HEK293 (cell line): ENCODE measurements around the gene CADM1.
A peak's percentile ranks its signal among the peaks of the same experiment; 100 is the strongest.

Source experiments
- FEZF1 ChIP-seq: fragments of 450-650 bp; formaldehyde crosslinking; IDR thresholded peaks from 2 replicates; pipeline ENCODE4 v1.5.1; 2016; ENCODE audit warnings: missing biosample characterization, missing genetic modification characterization
- HOXD13 ChIP-seq: sonication (generic); formaldehyde crosslinking; IDR thresholded peaks from 2 replicates; pipeline ENCODE4 v1.8.0; 2022; ENCODE audit warnings: missing genetic modification reagents, borderline replicate concordance
- KLF1 ChIP-seq: fragments of 450-650 bp; formaldehyde crosslinking; IDR thresholded peaks from 2 replicates; pipeline ENCODE4 v1.5.1; 2016; ENCODE audit warnings: missing biosample characterization, missing genetic modification characterization
- KLF16 ChIP-seq: fragments of 450-650 bp; formaldehyde crosslinking; IDR thresholded peaks from 2 replicates; pipeline ENCODE4 v1.5.1; 2017; ENCODE audit warnings: missing biosample characterization, missing genetic modification characterization
- KLF9 ChIP-seq: fragments of 450-650 bp; formaldehyde crosslinking; IDR thresholded peaks from 2 replicates; pipeline ENCODE4 v1.5.1; 2016; ENCODE audit warnings: missing biosample characterization, missing genetic modification characterization, low read depth
- MYNN ChIP-seq: fragments of 450-650 bp; formaldehyde crosslinking; IDR thresholded peaks from 2 replicates; pipeline ENCODE4 v1.5.1; 2016; ENCODE audit warnings: missing biosample characterization, missing genetic modification characterization, borderline replicate concordance
- OVOL3 ChIP-seq: fragments of 450-650 bp; formaldehyde crosslinking; IDR thresholded peaks from 2 replicates; pipeline ENCODE4 v1.5.1; 2016; ENCODE audit warnings: missing biosample characterization, missing genetic modification characterization
- SALL2 ChIP-seq: fragments of 450-650 bp; formaldehyde crosslinking; IDR thresholded peaks from 2 replicates; pipeline ENCODE4 v1.5.0; 2017; ENCODE audit warnings: missing biosample characterization, mild to moderate bottlenecking, missing genetic modification characterization, borderline replicate concordance
- TRIM28 ChIP-seq: IDR thresholded peaks from 2 replicates; pipeline ENCODE4 v1.6.1; 2011; ENCODE audit warnings: low read length, control low read depth, borderline replicate concordance
- WT1 ChIP-seq: fragments of 450-650 bp; formaldehyde crosslinking; IDR thresholded peaks from 2 replicates; pipeline ENCODE4 v1.5.1; 2016; ENCODE audit warnings: missing biosample characterization, missing genetic modification characterization
- YY2 ChIP-seq: fragments of 450-650 bp; formaldehyde crosslinking; IDR thresholded peaks from 2 replicates; pipeline ENCODE4 v1.5.1; 2016; ENCODE audit warnings: missing biosample characterization, missing genetic modification characterization
- ZFP3 ChIP-seq: fragments of 450-650 bp; formaldehyde crosslinking; IDR thresholded peaks from 2 replicates; pipeline ENCODE4 v1.5.1; 2016; ENCODE audit warnings: low read depth, missing biosample characterization, missing genetic modification characterization
- ZNF146 ChIP-seq: fragments of 450-650 bp; formaldehyde crosslinking; IDR thresholded peaks from 2 replicates; pipeline ENCODE4 v1.5.1; 2016; ENCODE audit warnings: missing biosample characterization, missing genetic modification characterization
- ZNF174 ChIP-seq: fragments of 450-650 bp; formaldehyde crosslinking; IDR thresholded peaks from 2 replicates; pipeline ENCODE4 v1.5.0; 2017; ENCODE audit warnings: missing biosample characterization, mild to moderate bottlenecking, missing genetic modification characterization
- ZNF350 ChIP-seq: fragments of 450-650 bp; formaldehyde crosslinking; IDR thresholded peaks from 2 replicates; pipeline ENCODE4 v1.5.0; 2017; ENCODE audit warnings: missing biosample characterization, mild to moderate bottlenecking, missing genetic modification characterization
- ZNF398 ChIP-seq: fragments of 450-650 bp; formaldehyde crosslinking; IDR thresholded peaks from 2 replicates; pipeline ENCODE4 v1.5.1; 2017; ENCODE audit warnings: missing biosample characterization, missing genetic modification characterization
- ZNF404 ChIP-seq: fragments of 450-650 bp; formaldehyde crosslinking; IDR thresholded peaks from 2 replicates; pipeline ENCODE4 v1.5.1; 2017; ENCODE audit warnings: missing biosample characterization, missing genetic modification characterization
- ZNF513 ChIP-seq: fragments of 450-650 bp; IDR thresholded peaks from 2 replicates; pipeline ENCODE4 v1.5.1; 2018; ENCODE audit warnings: missing biosample characterization, missing genetic modification characterization
- ZNF561 ChIP-seq: fragments of 450-650 bp; IDR thresholded peaks from 2 replicates; pipeline ENCODE4 v1.5.1; 2018; ENCODE audit warnings: missing biosample characterization, missing genetic modification characterization, borderline replicate concordance
- ZNF585B ChIP-seq: fragments of 450-650 bp; formaldehyde crosslinking; IDR thresholded peaks from 2 replicates; pipeline ENCODE4 v1.5.1; 2016; ENCODE audit warnings: missing biosample characterization, missing genetic modification characterization
- ZNF645 ChIP-seq: fragments of 450-650 bp; formaldehyde crosslinking; IDR thresholded peaks from 2 replicates; pipeline ENCODE4; 2016; ENCODE audit warnings: missing biosample characterization, missing genetic modification characterization
- ZNF677 ChIP-seq: fragments of 450-650 bp; IDR thresholded peaks from 2 replicates; pipeline ENCODE4 v1.5.0; 2018; ENCODE audit warnings: missing biosample characterization, mild to moderate bottlenecking, missing genetic modification characterization, moderate library complexity
- ZNF76 ChIP-seq: fragments of 450-650 bp; formaldehyde crosslinking; IDR thresholded peaks from 2 replicates; pipeline ENCODE4; 2016; ENCODE audit warnings: low read depth, missing biosample characterization, missing genetic modification characterization, borderline replicate concordance
- ZNF837 ChIP-seq: fragments of 450-650 bp; formaldehyde crosslinking; IDR thresholded peaks from 2 replicates; pipeline ENCODE4 v1.5.1; 2016; ENCODE audit warnings: missing biosample characterization, missing genetic modification characterization
- ZSCAN16 ChIP-seq: fragments of 450-650 bp; formaldehyde crosslinking; IDR thresholded peaks from 2 replicates; pipeline ENCODE4 v1.5.1; 2016; ENCODE audit warnings: missing biosample characterization, missing genetic modification characterization
- ZSCAN18 ChIP-seq: fragments of 450-650 bp; formaldehyde crosslinking; IDR thresholded peaks from 2 replicates; pipeline ENCODE4 v1.5.1; 2016; ENCODE audit warnings: missing biosample characterization, missing genetic modification characterization
- ZSCAN30 ChIP-seq: fragments of 450-650 bp; IDR thresholded peaks from 2 replicates; pipeline ENCODE4 v1.5.1; 2018; ENCODE audit warnings: missing biosample characterization, mild to moderate bottlenecking, missing genetic modification characterization, moderate library complexity
- TF ChIP-seq, protein P1 (sequence below): fragments of 450-650 bp; formaldehyde crosslinking; IDR thresholded peaks from 2 replicates; pipeline ENCODE4 v1.5.1; 2016; ENCODE audit warnings: missing biosample characterization, missing genetic modification characterization
- TF ChIP-seq, protein P2 (sequence below): fragments of 450-650 bp; formaldehyde crosslinking; IDR thresholded peaks from 2 replicates; pipeline ENCODE4 v1.5.1; 2017; ENCODE audit warnings: missing biosample characterization, missing genetic modification characterization
- TF ChIP-seq, protein P3 (sequence below): fragments of 450-650 bp; formaldehyde crosslinking; IDR thresholded peaks from 2 replicates; pipeline ENCODE4 v1.5.1; 2016; ENCODE audit warnings: missing biosample characterization, missing genetic modification characterization

The CADM1 gene

GRCh38 chr11:115452241-115452640, 52.0 kb downstream of the CADM1 start (continued):
- no peak for TF ChIP-seq ZNF561 (tag by site-specific recombination)
- TF ChIP-seq ZSCAN18 (tag by site-specific recombination): no peak
- 0 out of 2 replicates have a peak, but pooled peaks have one; percentile 8 for TF ChIP-seq ZNF513 (tag by site-specific recombination)
- TF ChIP-seq SALL2 (tag by site-specific recombination): 0 out of 2 replicates have a peak, but pooled peaks have one; percentile 64
- TF ChIP-seq, protein P1, sequence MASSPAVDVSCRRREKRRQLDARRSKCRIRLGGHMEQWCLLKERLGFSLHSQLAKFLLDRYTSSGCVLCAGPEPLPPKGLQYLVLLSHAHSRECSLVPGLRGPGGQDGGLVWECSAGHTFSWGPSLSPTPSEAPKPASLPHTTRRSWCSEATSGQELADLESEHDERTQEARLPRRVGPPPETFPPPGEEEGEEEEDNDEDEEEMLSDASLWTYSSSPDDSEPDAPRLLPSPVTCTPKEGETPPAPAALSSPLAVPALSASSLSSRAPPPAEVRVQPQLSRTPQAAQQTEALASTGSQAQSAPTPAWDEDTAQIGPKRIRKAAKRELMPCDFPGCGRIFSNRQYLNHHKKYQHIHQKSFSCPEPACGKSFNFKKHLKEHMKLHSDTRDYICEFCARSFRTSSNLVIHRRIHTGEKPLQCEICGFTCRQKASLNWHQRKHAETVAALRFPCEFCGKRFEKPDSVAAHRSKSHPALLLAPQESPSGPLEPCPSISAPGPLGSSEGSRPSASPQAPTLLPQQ (tag by site-specific recombination): no peak
- no peak for TF ChIP-seq ZNF404 (tag by site-specific recombination)
- no peak for TF ChIP-seq ZFP3 (tag by site-specific recombination)
- TF ChIP-seq TRIM28: peak; percentile 51; the same call in 1 of the 2 replicates
- TF ChIP-seq, protein P2, sequence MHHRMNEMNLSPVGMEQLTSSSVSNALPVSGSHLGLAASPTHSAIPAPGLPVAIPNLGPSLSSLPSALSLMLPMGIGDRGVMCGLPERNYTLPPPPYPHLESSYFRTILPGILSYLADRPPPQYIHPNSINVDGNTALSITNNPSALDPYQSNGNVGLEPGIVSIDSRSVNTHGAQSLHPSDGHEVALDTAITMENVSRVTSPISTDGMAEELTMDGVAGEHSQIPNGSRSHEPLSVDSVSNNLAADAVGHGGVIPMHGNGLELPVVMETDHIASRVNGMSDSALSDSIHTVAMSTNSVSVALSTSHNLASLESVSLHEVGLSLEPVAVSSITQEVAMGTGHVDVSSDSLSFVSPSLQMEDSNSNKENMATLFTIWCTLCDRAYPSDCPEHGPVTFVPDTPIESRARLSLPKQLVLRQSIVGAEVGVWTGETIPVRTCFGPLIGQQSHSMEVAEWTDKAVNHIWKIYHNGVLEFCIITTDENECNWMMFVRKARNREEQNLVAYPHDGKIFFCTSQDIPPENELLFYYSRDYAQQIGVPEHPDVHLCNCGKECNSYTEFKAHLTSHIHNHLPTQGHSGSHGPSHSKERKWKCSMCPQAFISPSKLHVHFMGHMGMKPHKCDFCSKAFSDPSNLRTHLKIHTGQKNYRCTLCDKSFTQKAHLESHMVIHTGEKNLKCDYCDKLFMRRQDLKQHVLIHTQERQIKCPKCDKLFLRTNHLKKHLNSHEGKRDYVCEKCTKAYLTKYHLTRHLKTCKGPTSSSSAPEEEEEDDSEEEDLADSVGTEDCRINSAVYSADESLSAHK (tag by site-specific recombination): peak; percentile 84
- TF ChIP-seq ZSCAN30 (tag by site-specific recombination): 0 out of 2 replicates have a peak, but pooled peaks have one; percentile 19
- TF ChIP-seq ZNF677 (tag by site-specific recombination): no peak
- TF ChIP-seq MYNN (tag by site-specific recombination): no peak
- TF ChIP-seq ZNF146 (tag by site-specific recombination): 0 out of 2 replicates have a peak, but pooled peaks have one; percentile 10
- TF ChIP-seq KLF16 (tag by site-specific recombination): 0 out of 2 replicates have a peak, but pooled peaks have one; percentile 27
- TF ChIP-seq ZSCAN16 (tag by site-specific recombination): no peak
- TF ChIP-seq WT1 (tag by site-specific recombination): peak; percentile 96
- TF ChIP-seq ZNF645 (tag by site-specific recombination): 0 out of 2 replicates have a peak, but pooled peaks have one; percentile 69
- no peak for TF ChIP-seq KLF1
- TF ChIP-seq ZNF174: no peak
- TF ChIP-seq ZNF398: 0 out of 2 replicates have a peak, but pooled peaks have one; percentile 10
- TF ChIP-seq, protein P3, sequence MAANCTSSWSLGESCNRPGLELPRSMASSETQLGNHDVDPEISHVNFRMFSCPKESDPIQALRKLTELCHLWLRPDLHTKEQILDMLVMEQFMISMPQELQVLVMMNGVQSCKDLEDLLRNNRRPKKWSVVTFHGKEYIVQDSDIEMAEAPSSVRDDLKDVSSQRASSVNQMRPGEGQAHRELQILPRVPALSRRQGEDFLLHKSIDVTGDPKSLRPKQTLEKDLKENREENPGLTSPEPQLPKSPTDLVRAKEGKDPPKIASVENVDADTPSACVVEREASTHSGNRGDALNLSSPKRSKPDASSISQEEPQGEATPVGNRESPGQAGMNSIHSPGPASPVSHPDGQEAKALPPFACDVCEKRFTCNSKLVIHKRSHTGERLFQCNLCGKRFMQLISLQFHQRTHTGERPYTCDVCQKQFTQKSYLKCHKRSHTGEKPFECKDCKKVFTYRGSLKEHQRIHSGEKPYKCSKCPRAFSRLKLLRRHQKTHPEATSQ (tag by site-specific recombination): no peak
- peak; percentile 94 for TF ChIP-seq FEZF1 (tag by site-specific recombination)
- TF ChIP-seq ZNF585B (tag by site-specific recombination): no peak
- TF ChIP-seq ZNF837 (tag by site-specific recombination): no peak
- peak; percentile 39; the same call in 1 of the 2 replicates for TF ChIP-seq YY2 (tag by site-specific recombination)
- TF ChIP-seq ZNF350: no peak
- TF ChIP-seq HOXD13: 0 out of 2 replicates have a peak, but pooled peaks have one; percentile 25
- TF ChIP-seq ZNF76 (tag by site-specific recombination): no peak
- TF ChIP-seq OVOL3: peak; percentile 82; the same call in 1 of the 2 replicates
- no peak for TF ChIP-seq KLF9 (tag by site-specific recombination)
